HEK293 (cell line): ENCODE data around the gene BCAN.

Experiments
- TRIM28 ChIP-seq: IDR thresholded peaks from 2 replicates; pipeline ENCODE4 v1.6.1; 2011; ENCODE audit warnings: low read length, control low read depth, borderline replicate concordance
- YY1 ChIP-seq: fragments of 450-650 bp; formaldehyde crosslinking; IDR thresholded peaks from 2 replicates; pipeline ENCODE4 v1.5.1; 2018; ENCODE audit warnings: missing biosample characterization, missing genetic modification characterization
- YY2 ChIP-seq: fragments of 450-650 bp; formaldehyde crosslinking; IDR thresholded peaks from 2 replicates; pipeline ENCODE4 v1.5.1; 2016; ENCODE audit warnings: missing biosample characterization, missing genetic modification characterization
- ZNF184 ChIP-seq: fragments of 450-650 bp; IDR thresholded peaks from 2 replicates; pipeline ENCODE4 v1.5.1; 2018; ENCODE audit warnings: missing biosample characterization, mild to moderate bottlenecking, missing genetic modification characterization
- ZNF274 ChIP-seq, 2 experiments: fragments of 200-500 bp in 1 of 2; fragments of 450-650 bp in 1 of 2; sonication (Bioruptor generic) in 1 of 2; formaldehyde crosslinking in 1 of 2; IDR thresholded peaks; 2 replicates each; pipeline versions ENCODE4 v1.5.1 to v1.6.1; 2014 to 2016; ENCODE audit warnings: borderline replicate concordance in 1 of 2, inconsistent platforms in 1 of 2, low read length in 1 of 2, missing biosample characterization in 1 of 2, missing genetic modification characterization in 1 of 2
- ZNF324 ChIP-seq: fragments of 450-650 bp; formaldehyde crosslinking; IDR thresholded peaks from 2 replicates; pipeline ENCODE4 v1.5.1; 2016; ENCODE audit warnings: missing biosample characterization, missing genetic modification characterization
- ZNF335 ChIP-seq: fragments of 450-650 bp; formaldehyde crosslinking; conservative IDR thresholded peaks from 2 replicates; pipeline ENCODE4 v1.5.1; 2016; ENCODE audit warnings: missing biosample characterization, missing genetic modification characterization
- ZNF341 ChIP-seq: fragments of 450-650 bp; formaldehyde crosslinking; IDR thresholded peaks from 2 replicates; pipeline ENCODE4; 2016; ENCODE audit warnings: low read depth, missing biosample characterization, missing genetic modification characterization
- ZNF600 ChIP-seq: fragments of 450-650 bp; formaldehyde crosslinking; IDR thresholded peaks from 2 replicates; pipeline ENCODE4 v1.5.1; 2016; ENCODE audit warnings: missing biosample characterization, missing genetic modification characterization
- ZNF629 ChIP-seq: fragments of 450-650 bp; formaldehyde crosslinking; IDR thresholded peaks from 2 replicates; pipeline ENCODE4 v1.5.1; 2017; ENCODE audit warnings: missing biosample characterization, missing genetic modification characterization
- ZNF660 ChIP-seq: fragments of 450-650 bp; IDR thresholded peaks from 2 replicates; pipeline ENCODE4 v1.5.1; 2018; ENCODE audit warnings: missing biosample characterization, mild to moderate bottlenecking, missing genetic modification characterization
- ZNF76 ChIP-seq: fragments of 450-650 bp; formaldehyde crosslinking; IDR thresholded peaks from 2 replicates; pipeline ENCODE4; 2016; ENCODE audit warnings: low read depth, missing biosample characterization, missing genetic modification characterization, borderline replicate concordance
- ZXDB ChIP-seq: fragments of 450-650 bp; formaldehyde crosslinking; IDR thresholded peaks from 2 replicates; pipeline ENCODE4 v1.5.1; 2016; ENCODE audit warnings: missing biosample characterization, missing genetic modification characterization
- TF ChIP-seq, protein P1 (sequence below): fragments of 450-650 bp; formaldehyde crosslinking; IDR thresholded peaks from 2 replicates; pipeline ENCODE4 v1.5.1; 2016; ENCODE audit warnings: missing biosample characterization, missing genetic modification characterization
- TF ChIP-seq, protein P2 (sequence below): IDR thresholded peaks from 2 replicates; pipeline ENCODE4 v1.6.1; 2011; ENCODE audit warnings: mild to moderate bottlenecking, low read depth, low read length, borderline replicate concordance
- TF ChIP-seq, protein P3 (sequence below): fragments of 450-650 bp; formaldehyde crosslinking; conservative IDR thresholded peaks from 2 replicates; pipeline ENCODE4 v1.5.1; 2016; ENCODE audit warnings: low read depth, missing biosample characterization, missing genetic modification characterization
- TF ChIP-seq, protein P4 (sequence below): fragments of 450-650 bp; formaldehyde crosslinking; IDR thresholded peaks from 2 replicates; pipeline ENCODE4 v1.5.1; 2016; ENCODE audit warnings: missing biosample characterization, missing genetic modification characterization
- TF ChIP-seq, protein P5 (sequence below): fragments of 450-650 bp; formaldehyde crosslinking; conservative IDR thresholded peaks from 2 replicates; pipeline ENCODE4 v1.5.1; 2016; ENCODE audit warnings: low read depth, missing biosample characterization, missing genetic modification characterization
- TF ChIP-seq, protein P6 (sequence below): fragments of 450-650 bp; formaldehyde crosslinking; IDR thresholded peaks from 2 replicates; pipeline ENCODE4 v1.5.1; 2016; ENCODE audit warnings: missing biosample characterization, missing genetic modification characterization
- TF ChIP-seq, protein P7 (sequence below): fragments of 450-650 bp; formaldehyde crosslinking; IDR thresholded peaks from 2 replicates; pipeline ENCODE4 v1.5.1; 2016; ENCODE audit warnings: missing biosample characterization, missing genetic modification characterization

BCAN gene

DNA sequence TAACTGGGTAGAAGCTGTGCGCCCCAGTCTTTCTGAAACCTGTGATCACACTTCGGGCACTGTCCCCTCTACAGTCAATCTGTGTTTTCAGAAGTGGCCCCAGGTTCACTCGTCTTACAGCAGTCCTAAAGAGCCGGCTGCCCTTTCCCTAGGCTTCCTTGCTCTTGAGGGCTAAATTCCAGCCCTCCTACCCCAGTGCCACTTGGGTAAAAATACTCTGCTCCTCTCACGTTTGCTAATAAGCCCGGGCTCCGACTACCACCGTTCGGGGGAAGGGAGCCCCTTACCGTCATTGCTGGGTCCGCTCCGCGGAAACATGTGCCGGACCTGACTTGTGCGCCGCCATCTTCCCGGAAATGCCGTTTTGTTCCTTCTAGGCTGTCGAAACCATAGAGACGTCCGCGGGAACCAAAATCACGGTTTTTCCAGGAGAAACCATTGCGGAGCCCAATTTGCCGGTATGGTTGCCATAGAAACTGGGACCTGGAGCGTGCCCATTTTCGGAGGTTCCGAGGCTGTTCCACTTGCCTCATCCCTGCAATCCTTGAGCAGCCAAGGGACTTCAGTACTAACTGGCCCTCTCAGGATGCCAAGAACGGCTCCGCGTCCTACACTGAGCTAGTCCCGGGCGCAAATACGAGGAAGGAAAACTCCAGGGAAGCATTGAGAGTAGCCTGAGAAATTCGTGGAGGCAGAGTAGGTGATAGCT, 40.6 kb upstream of the BCAN start, which contains the start of gene GPATCH4 (continued):
- no peak for TF ChIP-seq ZNF184
- peak; percentile 78 for TF ChIP-seq ZNF76 (tag by site-specific recombination)
- TF ChIP-seq, protein P1, sequence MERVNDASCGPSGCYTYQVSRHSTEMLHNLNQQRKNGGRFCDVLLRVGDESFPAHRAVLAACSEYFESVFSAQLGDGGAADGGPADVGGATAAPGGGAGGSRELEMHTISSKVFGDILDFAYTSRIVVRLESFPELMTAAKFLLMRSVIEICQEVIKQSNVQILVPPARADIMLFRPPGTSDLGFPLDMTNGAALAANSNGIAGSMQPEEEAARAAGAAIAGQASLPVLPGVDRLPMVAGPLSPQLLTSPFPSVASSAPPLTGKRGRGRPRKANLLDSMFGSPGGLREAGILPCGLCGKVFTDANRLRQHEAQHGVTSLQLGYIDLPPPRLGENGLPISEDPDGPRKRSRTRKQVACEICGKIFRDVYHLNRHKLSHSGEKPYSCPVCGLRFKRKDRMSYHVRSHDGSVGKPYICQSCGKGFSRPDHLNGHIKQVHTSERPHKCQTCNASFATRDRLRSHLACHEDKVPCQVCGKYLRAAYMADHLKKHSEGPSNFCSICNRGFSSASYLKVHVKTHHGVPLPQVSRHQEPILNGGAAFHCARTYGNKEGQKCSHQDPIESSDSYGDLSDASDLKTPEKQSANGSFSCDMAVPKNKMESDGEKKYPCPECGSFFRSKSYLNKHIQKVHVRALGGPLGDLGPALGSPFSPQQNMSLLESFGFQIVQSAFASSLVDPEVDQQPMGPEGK (tag by site-specific recombination): no peak
- TF ChIP-seq ZXDB (tag by site-specific recombination): peak; percentile 79
- TF ChIP-seq, protein P2, sequence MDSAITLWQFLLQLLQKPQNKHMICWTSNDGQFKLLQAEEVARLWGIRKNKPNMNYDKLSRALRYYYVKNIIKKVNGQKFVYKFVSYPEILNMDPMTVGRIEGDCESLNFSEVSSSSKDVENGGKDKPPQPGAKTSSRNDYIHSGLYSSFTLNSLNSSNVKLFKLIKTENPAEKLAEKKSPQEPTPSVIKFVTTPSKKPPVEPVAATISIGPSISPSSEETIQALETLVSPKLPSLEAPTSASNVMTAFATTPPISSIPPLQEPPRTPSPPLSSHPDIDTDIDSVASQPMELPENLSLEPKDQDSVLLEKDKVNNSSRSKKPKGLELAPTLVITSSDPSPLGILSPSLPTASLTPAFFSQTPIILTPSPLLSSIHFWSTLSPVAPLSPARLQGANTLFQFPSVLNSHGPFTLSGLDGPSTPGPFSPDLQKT: no peak
- TF ChIP-seq, protein P3, sequence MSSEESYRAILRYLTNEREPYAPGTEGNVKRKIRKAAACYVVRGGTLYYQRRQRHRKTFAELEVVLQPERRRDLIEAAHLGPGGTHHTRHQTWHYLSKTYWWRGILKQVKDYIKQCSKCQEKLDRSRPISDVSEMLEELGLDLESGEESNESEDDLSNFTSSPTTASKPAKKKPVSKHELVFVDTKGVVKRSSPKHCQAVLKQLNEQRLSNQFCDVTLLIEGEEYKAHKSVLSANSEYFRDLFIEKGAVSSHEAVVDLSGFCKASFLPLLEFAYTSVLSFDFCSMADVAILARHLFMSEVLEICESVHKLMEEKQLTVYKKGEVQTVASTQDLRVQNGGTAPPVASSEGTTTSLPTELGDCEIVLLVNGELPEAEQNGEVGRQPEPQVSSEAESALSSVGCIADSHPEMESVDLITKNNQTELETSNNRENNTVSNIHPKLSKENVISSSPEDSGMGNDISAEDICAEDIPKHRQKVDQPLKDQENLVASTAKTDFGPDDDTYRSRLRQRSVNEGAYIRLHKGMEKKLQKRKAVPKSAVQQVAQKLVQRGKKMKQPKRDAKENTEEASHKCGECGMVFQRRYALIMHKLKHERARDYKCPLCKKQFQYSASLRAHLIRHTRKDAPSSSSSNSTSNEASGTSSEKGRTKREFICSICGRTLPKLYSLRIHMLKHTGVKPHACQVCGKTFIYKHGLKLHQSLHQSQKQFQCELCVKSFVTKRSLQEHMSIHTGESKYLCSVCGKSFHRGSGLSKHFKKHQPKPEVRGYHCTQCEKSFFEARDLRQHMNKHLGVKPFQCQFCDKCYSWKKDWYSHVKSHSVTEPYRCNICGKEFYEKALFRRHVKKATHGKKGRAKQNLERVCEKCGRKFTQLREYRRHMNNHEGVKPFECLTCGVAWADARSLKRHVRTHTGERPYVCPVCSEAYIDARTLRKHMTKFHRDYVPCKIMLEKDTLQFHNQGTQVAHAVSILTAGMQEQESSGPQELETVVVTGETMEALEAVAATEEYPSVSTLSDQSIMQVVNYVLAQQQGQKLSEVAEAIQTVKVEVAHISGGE (tag by site-specific recombination): peak; percentile 93
- peak; percentile 55; the same call in 1 of the 2 replicates for TF ChIP-seq ZNF600
- TF ChIP-seq YY1: peak; percentile 95
- TF ChIP-seq, protein P4, sequence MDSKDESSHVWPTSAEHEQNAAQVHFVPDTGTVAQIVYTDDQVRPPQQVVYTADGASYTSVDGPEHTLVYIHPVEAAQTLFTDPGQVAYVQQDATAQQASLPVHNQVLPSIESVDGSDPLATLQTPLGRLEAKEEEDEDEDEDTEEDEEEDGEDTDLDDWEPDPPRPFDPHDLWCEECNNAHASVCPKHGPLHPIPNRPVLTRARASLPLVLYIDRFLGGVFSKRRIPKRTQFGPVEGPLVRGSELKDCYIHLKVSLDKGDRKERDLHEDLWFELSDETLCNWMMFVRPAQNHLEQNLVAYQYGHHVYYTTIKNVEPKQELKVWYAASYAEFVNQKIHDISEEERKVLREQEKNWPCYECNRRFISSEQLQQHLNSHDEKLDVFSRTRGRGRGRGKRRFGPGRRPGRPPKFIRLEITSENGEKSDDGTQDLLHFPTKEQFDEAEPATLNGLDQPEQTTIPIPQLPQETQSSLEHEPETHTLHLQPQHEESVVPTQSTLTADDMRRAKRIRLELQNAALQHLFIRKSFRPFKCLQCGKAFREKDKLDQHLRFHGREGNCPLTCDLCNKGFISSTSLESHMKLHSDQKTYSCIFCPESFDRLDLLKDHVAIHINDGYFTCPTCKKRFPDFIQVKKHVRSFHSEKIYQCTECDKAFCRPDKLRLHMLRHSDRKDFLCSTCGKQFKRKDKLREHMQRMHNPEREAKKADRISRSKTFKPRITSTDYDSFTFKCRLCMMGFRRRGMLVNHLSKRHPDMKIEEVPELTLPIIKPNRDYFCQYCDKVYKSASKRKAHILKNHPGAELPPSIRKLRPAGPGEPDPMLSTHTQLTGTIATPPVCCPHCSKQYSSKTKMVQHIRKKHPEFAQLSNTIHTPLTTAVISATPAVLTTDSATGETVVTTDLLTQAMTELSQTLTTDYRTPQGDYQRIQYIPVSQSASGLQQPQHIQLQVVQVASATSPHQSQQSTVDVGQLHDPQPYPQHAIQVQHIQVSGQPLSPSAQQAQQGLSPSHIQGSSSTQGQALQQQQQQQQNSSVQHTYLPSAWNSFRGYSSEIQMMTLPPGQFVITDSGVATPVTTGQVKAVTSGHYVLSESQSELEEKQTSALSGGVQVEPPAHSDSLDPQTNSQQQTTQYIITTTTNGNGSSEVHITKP (tag by site-specific recombination): peak; percentile 97
- TF ChIP-seq, protein P5, sequence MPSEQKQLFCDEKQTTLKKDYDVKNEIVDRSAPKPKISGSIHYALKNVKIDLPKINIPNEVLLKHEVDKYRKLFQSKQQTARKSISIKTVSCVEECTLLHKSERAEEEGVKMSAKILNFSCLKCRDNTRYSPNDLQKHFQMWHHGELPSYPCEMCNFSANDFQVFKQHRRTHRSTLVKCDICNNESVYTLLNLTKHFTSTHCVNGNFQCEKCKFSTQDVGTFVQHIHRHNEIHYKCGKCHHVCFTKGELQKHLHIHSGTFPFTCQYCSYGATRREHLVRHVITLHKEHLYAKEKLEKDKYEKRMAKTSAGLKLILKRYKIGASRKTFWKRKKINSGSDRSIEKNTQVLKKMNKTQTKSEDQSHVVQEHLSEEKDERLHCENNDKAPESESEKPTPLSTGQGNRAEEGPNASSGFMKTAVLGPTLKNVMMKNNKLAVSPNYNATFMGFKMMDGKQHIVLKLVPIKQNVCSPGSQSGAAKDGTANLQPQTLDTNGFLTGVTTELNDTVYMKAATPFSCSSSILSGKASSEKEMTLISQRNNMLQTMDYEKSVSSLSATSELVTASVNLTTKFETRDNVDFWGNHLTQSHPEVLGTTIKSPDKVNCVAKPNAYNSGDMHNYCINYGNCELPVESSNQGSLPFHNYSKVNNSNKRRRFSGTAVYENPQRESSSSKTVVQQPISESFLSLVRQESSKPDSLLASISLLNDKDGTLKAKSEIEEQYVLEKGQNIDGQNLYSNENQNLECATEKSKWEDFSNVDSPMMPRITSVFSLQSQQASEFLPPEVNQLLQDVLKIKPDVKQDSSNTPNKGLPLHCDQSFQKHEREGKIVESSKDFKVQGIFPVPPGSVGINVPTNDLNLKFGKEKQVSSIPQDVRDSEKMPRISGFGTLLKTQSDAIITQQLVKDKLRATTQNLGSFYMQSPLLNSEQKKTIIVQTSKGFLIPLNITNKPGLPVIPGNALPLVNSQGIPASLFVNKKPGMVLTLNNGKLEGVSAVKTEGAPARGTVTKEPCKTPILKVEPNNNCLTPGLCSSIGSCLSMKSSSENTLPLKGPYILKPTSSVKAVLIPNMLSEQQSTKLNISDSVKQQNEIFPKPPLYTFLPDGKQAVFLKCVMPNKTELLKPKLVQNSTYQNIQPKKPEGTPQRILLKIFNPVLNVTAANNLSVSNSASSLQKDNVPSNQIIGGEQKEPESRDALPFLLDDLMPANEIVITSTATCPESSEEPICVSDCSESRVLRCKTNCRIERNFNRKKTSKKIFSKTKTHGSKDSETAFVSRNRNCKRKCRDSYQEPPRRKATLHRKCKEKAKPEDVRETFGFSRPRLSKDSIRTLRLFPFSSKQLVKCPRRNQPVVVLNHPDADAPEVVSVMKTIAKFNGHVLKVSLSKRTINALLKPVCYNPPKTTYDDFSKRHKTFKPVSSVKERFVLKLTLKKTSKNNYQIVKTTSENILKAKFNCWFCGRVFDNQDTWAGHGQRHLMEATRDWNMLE (tag by site-specific recombination): peak; percentile 57
- TF ChIP-seq, protein P6, sequence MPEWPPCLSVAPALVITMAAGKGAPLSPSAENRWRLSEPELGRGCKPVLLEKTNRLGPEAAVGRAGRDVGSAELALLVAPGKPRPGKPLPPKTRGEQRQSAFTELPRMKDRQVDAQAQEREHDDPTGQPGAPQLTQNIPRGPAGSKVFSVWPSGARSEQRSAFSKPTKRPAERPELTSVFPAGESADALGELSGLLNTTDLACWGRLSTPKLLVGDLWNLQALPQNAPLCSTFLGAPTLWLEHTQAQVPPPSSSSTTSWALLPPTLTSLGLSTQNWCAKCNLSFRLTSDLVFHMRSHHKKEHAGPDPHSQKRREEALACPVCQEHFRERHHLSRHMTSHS (tag by site-specific recombination): no peak
- peak; percentile 72 for TF ChIP-seq ZNF335 (tag by site-specific recombination)
- TF ChIP-seq, protein P7, sequence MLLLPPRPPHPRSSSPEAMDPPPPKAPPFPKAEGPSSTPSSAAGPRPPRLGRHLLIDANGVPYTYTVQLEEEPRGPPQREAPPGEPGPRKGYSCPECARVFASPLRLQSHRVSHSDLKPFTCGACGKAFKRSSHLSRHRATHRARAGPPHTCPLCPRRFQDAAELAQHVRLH (tag by site-specific recombination): no peak
- TF ChIP-seq TRIM28: 0 out of 2 replicates have a peak, but pooled peaks have one; percentile 31
- peak; percentile 75 for TF ChIP-seq ZNF629 (tag by site-specific recombination)
- TF ChIP-seq ZNF341 (tag by site-specific recombination): peak; percentile 95
- peak; percentile 64; the same call in 1 of the 2 replicates for TF ChIP-seq ZNF660 (tag by site-specific recombination)
- TF ChIP-seq ZNF274 (IDR thresholded peaks at IDR 0.05; ENCODE audit: low read length): no peak
- no peak for TF ChIP-seq ZNF274 (tag by site-specific recombination; IDR thresholded peaks at IDR 0.05; ENCODE audit: borderline replicate concordance)
- no peak for TF ChIP-seq ZNF324 (tag by site-specific recombination)
- TF ChIP-seq YY2 (tag by site-specific recombination): peak; percentile 96
